Breast epithelium (tissue), 4 donors: ENCODE results near the gene ACVR2B. TPM values are rescaled to one million over a fixed set of nuclear protein-coding genes. Genes with fewer than 3 reads are reported as not detected.

ENCODE experiments used
- DNase-seq, 2 donors: peaks; one replicate each; pipeline ENCODE4 v3.0.0-alpha.2; 2019; ENCODE audit warnings: low spot score in 2 of 2
- H3K27ac ChIP-seq, 2 donors: fragments of 200-600 bp; sonication (generic) in 1 of 2; one replicate each; pipeline ENCODE4 v1.5.1; 2016 to 2019; ENCODE audit warnings: mild to moderate bottlenecking in 1 of 2
- H3K27me3 ChIP-seq, 2 donors: fragments of 200-600 bp; sonication (generic) in 1 of 2; one replicate each; pipeline versions ENCODE4 v1.5.1 to v1.6.0; 2017 to 2019; ENCODE audit warnings: control low read depth in 1 of 2, mild to moderate bottlenecking in 1 of 2
- H3K36me3 ChIP-seq: fragments of 200-600 bp; one replicate; pipeline ENCODE4 v1.5.1; 2019
- H3K4me1 ChIP-seq, 2 donors: fragments of 200-600 bp; sonication (generic); one replicate each; pipeline ENCODE4 v1.5.1; 2016 to 2019; ENCODE audit warnings: control low read depth in 1 of 2
- H3K4me3 ChIP-seq, 3 donors: fragments of 200-600 bp; sonication (generic); 1 replicate in 2 of 3; 2 replicates in 1 of 3; pipeline ENCODE4 v1.5.1; 2016 to 2019; ENCODE audit warnings: mild to moderate bottlenecking in 3 of 3, moderate library complexity in 2 of 3
- H3K9me3 ChIP-seq, 2 donors: fragments of 200-600 bp; sonication (generic) in 1 of 2; one replicate each; pipeline ENCODE4 v1.5.1; 2016 to 2019; ENCODE audit warnings: control low read depth in 1 of 2
- CTCF ChIP-seq, 3 donors: fragments of 450-650 bp; IDR thresholded peaks; one replicate each; pipeline ENCODE4 v1.5.1; 2016 to 2017; ENCODE audit warnings: antibody characterized with exemption in 3 of 3, mild to moderate bottlenecking in 3 of 3, moderate library complexity in 3 of 3
- POLR2A ChIP-seq: fragments of 450-650 bp; IDR thresholded peaks from one replicate; pipeline ENCODE4 v1.6.1; 2016; ENCODE audit warnings: antibody characterized with exemption, mild to moderate bottlenecking, moderate library complexity
- POLR2AphosphoS5 ChIP-seq, 3 donors: sonication (generic); formaldehyde crosslinking; IDR thresholded peaks; one replicate each; pipeline ENCODE4 v1.6.1; 2017; ENCODE audit warnings: antibody characterized with exemption in 3 of 3
- intact Hi-C: fragments of 100-400 bp; cut with DNase I; formaldehyde crosslinking; loops from one replicate; pipeline ENCODE4 v1.15.1; 2023; ENCODE audit warnings: low total_unique reads
- total RNA-seq, 3 donors: library from RNA; depleted of rRNA; stranded (reverse); fragments of >200 nt; gene quantifications; one replicate each; pipeline ENCODE4 v1.1.0, GENCODE V29; 2016

ACVR2B gene
- total RNA-seq, 3 donors from 2014 or later, result 4.0 to 10.7 (median 10.2) TPM

DNA sequence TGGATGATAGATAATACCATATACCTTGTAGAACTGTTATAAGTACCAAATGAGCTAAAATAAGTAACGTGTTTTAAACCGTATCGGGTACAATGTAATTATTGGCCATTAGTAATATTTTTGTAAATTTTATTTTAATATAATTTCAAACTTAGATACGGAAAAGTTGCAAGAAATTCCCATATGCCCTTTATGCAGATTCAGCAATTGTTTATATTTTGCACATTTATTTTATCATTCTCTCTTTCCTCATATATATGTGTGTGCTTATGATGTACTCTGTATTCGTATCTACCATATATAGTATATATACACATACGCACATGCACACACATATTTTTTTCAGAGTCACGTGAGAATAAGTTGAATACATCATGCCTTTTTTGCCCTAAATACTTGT, 80.9 kb downstream of the ACVR2B start:
- no peak for DNase-seq
- intact Hi-C loops, result no loop called here
- no peaks in the 10 kb centered on the region for H3K27me3 ChIP-seq
- TF ChIP-seq POLR2A (no peak), CTCF (IDR thresholded peaks at IDR 0.05) (no peak), POLR2AphosphoS5 (IDR thresholded peaks at IDR 0.05) (no peak)
- no peak overlapping the region for H3K27ac ChIP-seq
- peaks cover 3% of the 10 kb centered on the region for H3K36me3 ChIP-seq
- H3K4me3 ChIP-seq, result no peak overlapping the region
- no peaks in the 10 kb centered on the region for H3K4me1 ChIP-seq
- H3K9me3 ChIP-seq, result no peaks in the 10 kb centered on the region

GRCh38 chr3:38536671-38537070, 83.0 kb downstream of the ACVR2B start:
- TF ChIP-seq POLR2AphosphoS5 (IDR thresholded peaks at IDR 0.05), result no peak
- TF ChIP-seq POLR2A, result no peak
- no peak for TF ChIP-seq CTCF (IDR thresholded peaks at IDR 0.05)
- no peak overlapping the region for H3K4me3 ChIP-seq
- intact Hi-C loops, result no loop called here
- H3K27ac ChIP-seq, result no peak overlapping the region
- H3K36me3 ChIP-seq, result peaks cover 3% of the 10 kb centered on the region
- no peaks in the 10 kb centered on the region for H3K9me3 ChIP-seq
- no peaks in the 10 kb centered on the region for H3K27me3 ChIP-seq
- H3K4me1 ChIP-seq, result no peaks in the 10 kb centered on the region
- no peak for DNase-seq

DNA sequence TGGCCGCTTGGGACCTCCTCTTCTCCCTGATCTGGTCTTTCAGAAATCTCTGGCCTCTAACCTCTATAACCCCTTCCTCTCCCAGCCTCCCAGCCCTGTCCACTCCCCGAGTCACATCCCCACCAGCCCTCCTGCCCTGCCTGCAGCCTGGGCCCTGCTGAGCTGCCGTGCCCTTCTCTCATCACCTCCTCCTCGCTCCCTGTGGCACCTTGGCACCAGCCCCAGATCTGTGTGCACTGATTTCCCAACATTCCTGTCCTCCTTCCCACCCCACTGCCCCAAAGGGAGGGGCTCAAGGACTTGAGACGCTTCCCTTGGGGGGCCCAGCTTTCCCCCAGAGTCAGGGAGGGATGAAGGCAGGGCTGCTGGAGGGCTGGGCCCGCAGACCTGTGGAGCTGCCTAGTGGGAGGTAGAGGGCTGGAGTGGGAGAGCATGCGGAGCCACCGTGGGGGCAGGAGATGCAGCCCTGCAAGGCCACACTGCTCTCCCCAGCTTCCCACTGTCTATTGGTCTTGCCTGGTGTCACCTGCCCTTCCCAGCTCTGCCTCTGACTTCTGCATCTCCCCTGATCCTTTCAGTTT, 85.2 kb downstream of the ACVR2B start:
- Histone ChIP-seq H3K4me3 (no peak overlapping the region), H3K9me3 (no peaks in the 10 kb centered on the region), H3K4me1 (no peaks in the 10 kb centered on the region), H3K36me3 (peaks cover 3% of the 10 kb centered on the region), H3K27ac (no peak overlapping the region), H3K27me3 (no peaks in the 10 kb centered on the region)
- intact Hi-C loops, result no loop called here
- no peak for DNase-seq
- no peak for TF ChIP-seq CTCF (IDR thresholded peaks at IDR 0.05)
- TF ChIP-seq POLR2A, result no peak
- TF ChIP-seq POLR2AphosphoS5 (IDR thresholded peaks at IDR 0.05), result no peak

DNA sequence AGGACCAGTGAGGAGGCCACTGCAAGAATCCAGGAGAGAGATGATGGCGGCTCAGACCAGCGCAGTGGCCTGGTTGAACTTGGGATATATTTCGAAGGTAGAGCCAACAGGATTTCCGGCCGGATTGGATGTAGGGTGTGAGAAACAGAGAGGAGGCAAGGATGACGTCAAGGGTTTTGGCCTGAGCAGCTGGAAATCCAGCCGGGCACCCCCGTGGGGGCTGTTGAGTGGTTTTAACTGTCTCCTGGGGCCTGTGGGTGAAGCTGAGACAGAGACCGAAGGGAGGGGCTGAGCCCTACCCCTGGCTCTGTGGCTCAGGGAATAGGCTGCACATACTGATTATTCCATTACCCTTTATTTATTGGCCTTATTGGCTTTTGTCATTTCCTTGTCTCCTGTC, 88.1 kb downstream of the ACVR2B start:
- intact Hi-C loops, result no loop called here
- DNase-seq, result no peak

More for the DNA sequence above, 88.1 kb downstream of the ACVR2B start:
- Histone ChIP-seq H3K36me3 (no peaks in the 10 kb centered on the region), H3K4me1 (no peaks in the 10 kb centered on the region), H3K27ac (no peak overlapping the region), H3K9me3 (no peaks in the 10 kb centered on the region), H3K4me3 (no peak overlapping the region), H3K27me3 (no peaks in the 10 kb centered on the region)
- TF ChIP-seq POLR2AphosphoS5 (IDR thresholded peaks at IDR 0.05), result no peak
- no peak for TF ChIP-seq POLR2A
- no peak for TF ChIP-seq CTCF (IDR thresholded peaks at IDR 0.05)

Other genes with a start within 250 kb of the ACVR2B start
- under 1 TPM in 2 of 3 donors, not detected in 1; 0.48 to 0.59 TPM for gene SLC22A13, start 188.1 kb upstream of the ACVR2B start, total RNA-seq
- gene SLC22A14, start 171.6 kb upstream of the ACVR2B start, total RNA-seq, result under 1 TPM in 1 of 3 donors, not detected in 2; 0.29 TPM
- 1 to 10 TPM; 5.2 to 7.9 (median 6.7) TPM for gene XYLB, start 107.1 kb upstream of the ACVR2B start, total RNA-seq
- 10 to 100 TPM in 1 of 3 donors, 1 to 10 TPM in 2; 7.5 to 10.2 (median 8.8) TPM for gene EXOG, start 42.5 kb downstream of the ACVR2B start, total RNA-seq
- under 1 TPM; under 0.01 to 0.33 (median 0.29) TPM for gene SCN5A, start 195.8 kb downstream of the ACVR2B start, total RNA-seq